ENCODE results near the gene POM121L2. TPM values are rescaled to one million over a fixed set of nuclear protein-coding genes. Genes with fewer than 3 reads are reported as not detected.

The POM121L2 gene
- total and polyA plus RNA-seq, 9 of the 15 experiments (the other 6 are each of a cell fraction or from before 2014, with no cell fraction given) = 0.23 to 0.45 TPM; not detected in 7

DNA sequence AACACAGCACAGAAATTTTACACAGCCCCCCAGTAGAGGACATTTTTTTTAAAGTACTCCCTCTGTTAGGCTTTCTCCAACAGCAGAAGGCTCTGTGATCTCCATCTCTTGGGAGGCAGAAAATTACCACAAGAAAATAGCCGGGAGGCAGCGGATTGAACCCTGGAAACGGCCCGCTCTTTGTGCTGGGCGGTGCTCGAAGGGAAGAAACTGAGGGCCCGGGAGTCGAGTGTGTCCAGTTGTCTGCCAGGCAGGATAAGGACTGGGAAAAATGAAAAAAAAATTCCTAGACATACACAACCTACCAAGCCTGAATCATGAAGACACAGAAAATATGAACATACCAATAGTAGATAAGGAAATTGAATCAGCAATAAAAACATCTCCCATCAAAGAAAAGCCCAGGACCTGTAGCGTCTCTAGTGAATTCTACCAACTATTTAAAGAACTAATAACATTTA is 31.5 kb downstream of the POM121L2 start (continued):
- TF ChIP-seq, protein P1, sequence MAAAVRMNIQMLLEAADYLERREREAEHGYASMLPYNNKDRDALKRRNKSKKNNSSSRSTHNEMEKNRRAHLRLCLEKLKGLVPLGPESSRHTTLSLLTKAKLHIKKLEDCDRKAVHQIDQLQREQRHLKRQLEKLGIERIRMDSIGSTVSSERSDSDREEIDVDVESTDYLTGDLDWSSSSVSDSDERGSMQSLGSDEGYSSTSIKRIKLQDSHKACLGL (CRISPR knock-in tag; IDR thresholded peaks at IDR 0.05; ENCODE audit: borderline replicate concordance, poor library complexity, severe bottlenecking) = no peak
- TF ChIP-seq NCOA2 (IDR thresholded peaks at IDR 0.05; ENCODE audit: partially characterized antibody in 2 of 2) = no peak
- no peak for TF ChIP-seq SMAD4 (CRISPR knock-in tag; conservative IDR thresholded peaks at IDR 0.05)
- TF ChIP-seq, protein P2, sequence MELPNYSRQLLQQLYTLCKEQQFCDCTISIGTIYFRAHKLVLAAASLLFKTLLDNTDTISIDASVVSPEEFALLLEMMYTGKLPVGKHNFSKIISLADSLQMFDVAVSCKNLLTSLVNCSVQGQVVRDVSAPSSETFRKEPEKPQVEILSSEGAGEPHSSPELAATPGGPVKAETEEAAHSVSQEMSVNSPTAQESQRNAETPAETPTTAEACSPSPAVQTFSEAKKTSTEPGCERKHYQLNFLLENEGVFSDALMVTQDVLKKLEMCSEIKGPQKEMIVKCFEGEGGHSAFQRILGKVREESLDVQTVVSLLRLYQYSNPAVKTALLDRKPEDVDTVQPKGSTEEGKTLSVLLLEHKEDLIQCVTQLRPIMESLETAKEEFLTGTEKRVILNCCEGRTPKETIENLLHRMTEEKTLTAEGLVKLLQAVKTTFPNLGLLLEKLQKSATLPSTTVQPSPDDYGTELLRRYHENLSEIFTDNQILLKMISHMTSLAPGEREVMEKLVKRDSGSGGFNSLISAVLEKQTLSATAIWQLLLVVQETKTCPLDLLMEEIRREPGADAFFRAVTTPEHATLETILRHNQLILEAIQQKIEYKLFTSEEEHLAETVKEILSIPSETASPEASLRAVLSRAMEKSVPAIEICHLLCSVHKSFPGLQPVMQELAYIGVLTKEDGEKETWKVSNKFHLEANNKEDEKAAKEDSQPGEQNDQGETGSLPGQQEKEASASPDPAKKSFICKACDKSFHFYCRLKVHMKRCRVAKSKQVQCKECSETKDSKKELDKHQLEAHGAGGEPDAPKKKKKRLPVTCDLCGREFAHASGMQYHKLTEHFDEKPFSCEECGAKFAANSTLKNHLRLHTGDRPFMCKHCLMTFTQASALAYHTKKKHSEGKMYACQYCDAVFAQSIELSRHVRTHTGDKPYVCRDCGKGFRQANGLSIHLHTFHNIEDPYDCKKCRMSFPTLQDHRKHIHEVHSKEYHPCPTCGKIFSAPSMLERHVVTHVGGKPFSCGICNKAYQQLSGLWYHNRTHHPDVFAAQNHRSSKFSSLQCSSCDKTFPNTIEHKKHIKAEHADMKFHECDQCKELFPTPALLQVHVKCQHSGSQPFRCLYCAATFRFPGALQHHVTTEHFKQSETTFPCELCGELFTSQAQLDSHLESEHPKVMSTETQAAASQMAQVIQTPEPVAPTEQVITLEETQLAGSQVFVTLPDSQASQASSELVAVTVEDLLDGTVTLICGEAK (IDR thresholded peaks at IDR 0.05) = peak; percentile 4; the same call in 1 of the 2 replicates
- TF ChIP-seq, protein P2 (CRISPR knock-in tag; IDR thresholded peaks at IDR 0.05) = no peak
- TF ChIP-seq SRF (CRISPR knock-in tag; IDR thresholded peaks at IDR 0.05) = no peak
